ENCODE data around the gene CSNK1D. TPM values are rescaled to one million over a fixed set of nuclear protein-coding genes. Genes with fewer than 3 reads are reported as not detected.

Gene CSNK1D
- total RNA-seq, 1 experiment from 2014 or later: 137 TPM

GRCh38 chr17:82246365-82247181, 26.9 kb downstream of the CSNK1D start:
- Histone ChIP-seq H2BK5ac (ENCODE audit: insufficient read length, low read length) (no peak overlapping the region), H2BK12ac (ENCODE audit: insufficient read length, low read depth, low read length) (no peak overlapping the region), H3K9me3 (ENCODE audit: control insufficient read depth, low read depth, low read length) (no peaks in the 10 kb centered on the region), H3K23ac (ENCODE audit: insufficient read length, low read depth, low read length) (no peak overlapping the region), H4K91ac (ENCODE audit: insufficient read length, low read depth, low read length) (no peak overlapping the region), H3K4ac (ENCODE audit: low read depth, low read length) (no peak overlapping the region), H3K23me2 (ENCODE audit: insufficient read length, low read depth, low read length, poor library complexity, severe bottlenecking) (no peaks in the 10 kb centered on the region), H3T11ph (ENCODE audit: low read length) (no peak overlapping the region), H2BK20ac (ENCODE audit: low read depth, low read length, poor library complexity, severe bottlenecking) (no peak overlapping the region), H4K8ac (replicated peaks; ENCODE audit: insufficient read length, low read depth, low read length) (no peak overlapping the region), H3K9ac (ENCODE audit: extremely low read depth, insufficient read length, low read length) (no peak overlapping the region), H4K20me1 (ENCODE audit: control insufficient read depth, insufficient read depth, insufficient read length) (no peaks in the 10 kb centered on the region), H3K27ac (ENCODE audit: insufficient read length, low read depth, low read length) (no peak overlapping the region), H2AK5ac (ENCODE audit: insufficient read length, low read length) (no peak overlapping the region), H4K5ac (ENCODE audit: insufficient read length, low read depth, low read length) (no peak overlapping the region), H3K56ac (ENCODE audit: insufficient read length, low read depth, low read length) (no peak overlapping the region), H3K4me2 (ENCODE audit: insufficient read depth, insufficient read length, low read length) (no peak overlapping the region), H3K4me1 (ENCODE audit: insufficient read depth, low read length) (no peaks in the 10 kb centered on the region), H2BK15ac (ENCODE audit: low read depth, low read length) (no peak overlapping the region), H3K79me2 (ENCODE audit: insufficient read depth, low read length) (peaks cover 2% of the 10 kb centered on the region; the same call in 1 of the 2 replicates), H3K18ac (ENCODE audit: insufficient read length, low read depth, low read length) (no peak overlapping the region), H3K14ac (ENCODE audit: insufficient read depth, low read length) (no peak overlapping the region), H3K79me1 (ENCODE audit: insufficient read depth, low read depth, low read length, poor library complexity, severe bottlenecking) (peaks cover 8% of the 10 kb centered on the region), H2AFZ (ENCODE audit: low read length) (no peak overlapping the region), H2BK120ac (ENCODE audit: low read depth, low read length, poor library complexity, severe bottlenecking) (no peak overlapping the region), H3K27me3 (ENCODE audit: insufficient read depth, low read length) (peaks cover 2% of the 10 kb centered on the region; the same call in 1 of the 2 replicates)
- peaks cover 41 to 89% (median 87%) of the 10 kb centered on the region in 3 experiments; a peak in 6 of 7 replicates for H3K36me3 Mint-ChIP-seq (ENCODE audit: insufficient read depth in 1 of 3, low read depth in 3 of 3)
- no CpG with 5 or more reads among the region's 27 CpGs for WGBS (ENCODE audit: extremely low coverage, insufficient read length, low lambda C conversion rate)
- no peak for TF ChIP-seq CTCF (conservative IDR thresholded peaks at IDR 0.05)
- H3K9me3 Mint-ChIP-seq: no peaks in the 10 kb centered on the region
- no peak for DNase-seq
- no peak overlapping the region for H3K4me3 Mint-ChIP-seq
- H3K4me1 Mint-ChIP-seq: peaks cover 0 to 4% of the 10 kb centered on the region in 2 experiments; a peak in 3 of 4 replicates
- H3K27ac Mint-ChIP-seq: peak overlapping the region in 2 of 3 experiments; percentile 44 to 84; a peak in 1 of 7 replicates
- H3K27me3 Mint-ChIP-seq (ENCODE audit: low read depth): no peaks in the 10 kb centered on the region

Measured in H9 (cell line).